GM19193 (cell line): Measurements from ENCODE around the gene PRR30.

Source experiments
- POLR2A ChIP-seq: IDR thresholded peaks from 4 replicates; pipeline ENCODE4 v1.6.1; 2011; ENCODE audit not compliant: insufficient read depth, insufficient read length; ENCODE audit errors: extremely low read depth

PRR30 gene

DNA sequence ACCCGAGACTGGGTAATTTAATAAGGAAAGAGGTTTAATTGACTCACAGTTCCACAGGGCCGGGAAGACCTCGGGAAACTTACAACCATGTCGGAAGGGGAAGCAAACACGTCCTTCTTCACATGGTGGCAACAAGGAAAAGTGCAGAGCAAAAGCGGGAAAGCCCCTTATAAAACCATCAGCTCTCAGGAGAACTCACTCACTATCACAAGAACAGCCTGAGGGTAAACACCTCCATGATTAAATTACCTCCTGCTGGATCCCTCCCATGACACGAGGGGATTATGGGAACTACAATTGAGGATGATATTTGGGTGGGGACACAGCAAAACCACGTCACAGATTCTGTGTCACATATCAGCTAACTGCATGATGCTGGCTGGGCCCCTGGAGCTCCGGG is 21.0 kb upstream of the PRR30 start:
- TF ChIP-seq POLR2A = no peak

DNA sequence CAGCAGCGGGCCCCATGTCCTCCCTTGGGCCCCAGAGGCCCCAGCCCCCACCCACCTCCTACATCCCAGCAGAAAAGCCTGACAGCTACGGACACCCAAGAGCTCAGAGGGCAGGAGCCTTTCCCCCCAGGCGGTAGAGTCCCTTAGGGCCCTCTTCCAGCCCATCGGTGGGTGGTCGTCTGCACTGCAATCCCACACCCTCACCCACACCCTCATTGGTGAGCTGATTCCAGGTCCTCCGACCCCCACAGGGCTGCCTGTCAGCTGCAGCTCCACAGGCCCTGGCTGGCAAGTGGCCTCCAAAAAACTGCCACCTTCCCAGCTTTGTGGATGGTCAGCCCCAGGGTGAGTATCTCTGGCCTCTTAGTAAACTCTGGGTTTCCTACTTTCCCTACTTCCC is 20.1 kb upstream of the PRR30 start:
- TF ChIP-seq POLR2A = no peak

DNA sequence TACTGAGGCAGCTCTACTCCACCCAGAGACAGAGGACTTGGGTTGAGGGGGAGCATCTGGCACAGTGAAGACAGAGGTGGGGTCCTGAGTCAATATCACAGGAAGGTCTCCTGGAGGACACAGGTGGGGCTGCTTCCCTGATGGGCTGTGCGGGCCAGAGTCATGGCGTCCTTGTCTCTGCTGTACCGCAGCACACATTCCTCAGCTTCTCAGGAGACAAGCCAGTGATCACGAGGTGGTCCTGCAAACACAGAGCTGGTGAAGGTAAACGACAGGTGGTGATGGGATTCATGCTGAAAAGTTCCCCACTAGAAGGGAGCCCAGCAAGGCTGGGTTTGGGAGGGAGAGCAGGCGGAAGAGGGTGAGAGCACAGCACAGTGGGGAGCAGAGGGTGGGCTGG is 19.3 kb upstream of the PRR30 start:
- TF ChIP-seq POLR2A = no peak

DNA sequence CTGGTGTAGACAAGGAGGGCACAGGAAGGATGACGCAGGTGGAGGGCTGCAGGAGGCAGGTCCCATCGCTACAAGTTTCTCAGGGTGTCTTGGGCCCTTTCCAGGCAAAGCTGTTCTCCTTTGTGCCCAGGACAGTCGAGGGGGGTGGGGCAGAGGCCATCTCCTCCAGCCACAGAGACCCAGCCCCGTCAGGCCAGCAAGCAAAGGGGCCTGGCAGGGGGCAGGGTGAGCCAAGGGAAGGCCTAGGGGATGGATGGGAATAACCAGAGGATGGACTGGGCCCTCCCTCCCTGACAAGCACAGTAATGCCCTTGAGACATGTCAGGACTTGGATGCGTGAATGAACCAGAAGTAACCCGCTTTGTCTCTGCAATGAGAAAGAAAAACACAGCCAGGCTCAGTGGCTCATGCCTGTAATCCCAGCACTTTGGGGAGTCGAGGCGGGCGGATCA is 15.9 kb upstream of the PRR30 start:
- TF ChIP-seq POLR2A = no peak

DNA sequence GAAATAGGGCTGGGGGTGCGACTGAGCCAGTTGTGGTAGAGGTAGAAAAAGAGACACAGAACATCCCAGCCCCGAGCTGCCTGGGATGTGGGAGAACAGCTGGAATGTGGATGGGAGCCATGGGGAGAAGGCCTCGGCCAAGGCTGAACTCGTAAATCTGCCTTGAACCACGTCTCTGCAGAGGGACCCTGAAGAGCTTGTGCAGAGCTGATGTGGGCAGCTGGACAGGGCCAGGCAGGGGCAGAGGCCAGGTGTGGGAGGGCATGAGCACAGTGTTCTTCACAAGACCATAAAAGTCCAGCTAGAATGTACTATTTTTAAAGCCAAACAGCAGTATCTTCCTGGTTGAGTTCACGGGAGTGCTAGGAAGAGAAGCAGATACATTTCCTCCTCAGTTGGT is 15.3 kb upstream of the PRR30 start:
- no peak for TF ChIP-seq POLR2A

DNA sequence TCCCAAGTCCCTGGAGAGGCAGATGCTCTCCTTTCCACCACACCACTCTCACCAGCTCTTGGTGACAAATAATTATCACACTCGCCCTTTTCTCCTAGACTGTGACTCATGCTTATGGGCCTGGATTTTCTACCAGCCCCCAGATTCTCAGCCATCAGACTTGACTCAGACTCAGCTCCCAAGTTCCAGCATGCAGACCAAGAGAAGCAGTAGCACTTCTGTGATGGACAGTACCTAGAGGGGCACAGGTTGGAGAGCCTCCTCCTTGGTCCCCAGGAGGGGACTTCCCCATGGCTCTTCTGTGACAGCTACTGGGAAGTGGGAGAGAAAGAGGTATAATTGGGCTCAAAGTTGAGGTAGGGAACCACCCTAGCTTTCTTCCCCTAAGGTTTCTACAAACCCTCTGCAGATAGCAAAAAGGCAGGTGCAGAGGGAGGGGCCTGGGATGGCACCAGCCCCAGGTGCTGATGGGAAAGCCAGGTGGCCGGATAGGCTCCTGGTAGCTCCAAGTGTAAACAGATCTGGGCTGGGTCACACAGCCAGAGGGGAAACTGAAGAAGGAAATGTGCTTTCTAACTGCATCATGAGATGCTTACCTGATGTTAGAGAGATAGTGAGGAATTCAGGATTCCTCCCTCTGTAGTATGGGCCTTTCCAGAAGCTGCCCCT is 13.7 kb upstream of the PRR30 start:
- TF ChIP-seq POLR2A = no peak

DNA sequence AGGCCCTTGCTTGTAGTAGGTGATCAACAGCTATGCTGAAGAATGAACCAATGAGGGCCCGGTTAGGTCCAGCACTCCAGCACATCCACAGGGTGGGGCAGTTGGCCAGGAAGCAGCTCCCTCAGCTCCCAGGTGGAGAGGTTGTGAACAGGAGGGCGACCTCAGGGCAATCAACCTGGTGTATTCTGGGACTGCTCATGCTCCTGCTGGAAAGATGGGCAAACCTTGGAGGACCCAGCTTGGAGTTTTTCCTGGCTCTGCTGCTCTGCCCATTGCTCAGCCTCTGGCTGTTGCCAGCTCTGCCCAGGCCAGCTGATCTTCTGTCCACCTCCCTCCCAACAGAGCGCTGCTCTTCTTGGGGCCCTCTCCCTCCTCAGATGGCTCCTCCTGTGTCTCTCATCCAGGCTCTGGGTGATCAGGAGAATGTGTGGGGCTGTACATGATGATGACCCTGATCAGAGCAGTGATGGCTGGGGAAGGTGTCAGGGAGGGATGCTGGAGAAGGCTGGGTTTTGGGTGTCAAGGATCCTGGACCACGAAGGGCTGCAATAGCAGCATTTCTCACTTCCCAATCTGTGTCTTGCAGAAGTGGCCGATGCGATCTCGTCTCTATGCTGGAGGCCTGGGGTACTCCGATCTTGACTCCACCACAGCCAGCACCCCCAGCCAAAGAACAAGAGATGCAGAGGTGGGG is 13.0 kb upstream of the PRR30 start:
- TF ChIP-seq POLR2A = no peak

DNA sequence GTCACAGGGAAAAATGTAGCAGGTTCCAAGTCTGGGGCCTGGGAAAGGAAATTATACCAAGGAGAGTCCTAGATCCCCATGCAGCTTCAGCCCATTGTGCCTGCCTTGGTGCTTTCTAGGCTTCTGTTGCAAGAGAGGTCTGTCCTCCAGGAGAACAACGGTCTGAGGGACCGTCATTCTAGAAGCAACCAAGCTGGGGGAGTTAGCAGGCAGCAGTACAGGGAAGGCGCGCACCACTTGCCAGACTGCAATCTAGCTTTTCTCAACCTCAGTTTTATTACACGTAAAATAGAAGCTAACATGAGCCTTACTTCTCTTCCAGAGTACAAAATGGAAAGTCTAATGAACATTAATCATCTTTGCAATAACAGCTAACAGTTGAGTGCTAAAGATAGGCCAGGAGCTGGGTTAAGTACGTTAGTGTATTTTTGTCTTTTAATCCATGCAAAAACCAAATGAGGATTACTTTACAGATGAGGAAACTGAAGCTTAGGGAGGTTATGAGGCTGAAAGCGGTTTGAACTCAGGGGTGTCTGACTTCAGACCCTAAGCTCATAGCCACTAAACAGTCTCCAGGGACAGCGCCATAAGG is 11.5 kb upstream of the PRR30 start:
- TF ChIP-seq POLR2A = no peak

DNA sequence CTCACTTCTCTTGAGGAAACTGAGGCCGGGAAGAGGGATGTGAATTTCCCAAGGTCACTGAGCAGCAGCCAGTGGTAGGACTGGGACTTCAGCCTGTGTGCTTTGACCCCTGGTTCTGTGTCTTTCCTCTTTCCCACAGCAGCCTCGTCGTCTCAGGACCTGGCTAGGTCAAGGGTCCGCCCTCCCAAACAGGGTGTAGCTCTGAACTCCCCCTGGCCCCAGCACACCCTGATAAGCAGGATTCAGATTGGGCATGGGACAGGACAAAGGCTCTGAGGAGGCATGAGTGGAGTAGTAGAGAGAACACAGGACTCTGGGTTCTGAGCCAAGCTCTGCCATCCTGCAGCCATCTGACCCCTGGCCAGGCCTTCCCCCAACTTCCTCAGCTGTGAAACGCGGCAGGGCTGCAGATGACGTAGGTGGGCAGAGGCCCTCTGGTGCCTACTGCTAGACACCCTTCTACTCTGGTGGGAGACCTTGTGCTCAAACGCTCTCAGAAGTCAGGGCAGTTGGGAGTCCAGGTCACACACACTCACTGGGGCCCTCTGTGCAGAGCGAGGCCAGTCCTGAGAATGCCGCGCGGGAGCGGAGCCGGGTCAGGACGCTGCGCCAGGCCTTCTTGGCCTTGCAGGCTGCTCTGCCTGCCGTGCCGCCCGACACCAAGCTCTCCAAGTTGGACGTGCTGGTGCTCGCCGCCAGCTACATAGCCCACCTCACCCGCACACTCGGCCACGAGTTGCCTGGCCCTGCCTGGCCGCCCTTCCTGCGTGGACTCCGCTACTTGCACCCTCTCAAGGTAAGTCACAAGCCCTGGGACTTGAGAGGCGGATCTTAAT is 10.6 kb upstream of the PRR30 start:
- TF ChIP-seq POLR2A = no peak

DNA sequence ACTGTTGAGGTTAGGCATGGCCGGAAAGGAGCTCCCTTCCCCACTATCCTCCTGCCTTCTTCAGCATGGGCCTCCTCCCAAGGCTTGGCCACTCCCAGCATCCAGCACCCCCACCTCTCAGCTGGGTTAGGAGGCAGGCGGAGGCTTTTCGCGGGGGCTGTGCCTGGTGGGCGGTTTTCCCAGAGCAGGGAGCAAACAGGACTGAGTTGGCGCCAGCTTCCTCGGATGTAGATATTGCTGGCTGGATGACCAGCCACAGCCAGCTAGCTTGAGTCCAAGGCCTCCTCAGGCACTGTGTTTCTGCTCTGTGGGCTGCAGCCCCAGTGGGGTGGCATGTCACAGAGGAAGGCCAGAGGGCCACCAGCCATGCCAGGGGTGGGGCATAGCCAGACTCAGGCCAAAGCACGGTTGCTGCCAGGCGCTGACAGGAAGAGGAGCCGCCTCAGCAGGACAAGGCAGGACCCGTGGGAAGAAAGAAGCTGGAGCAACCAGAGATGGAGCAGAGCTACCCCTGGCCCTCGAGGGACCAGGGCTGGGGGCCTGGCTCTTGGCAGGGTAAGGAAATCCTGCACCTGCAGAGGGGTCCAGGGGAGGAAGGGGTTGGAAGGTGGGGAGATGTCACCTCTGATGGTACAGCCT is 9.7 kb upstream of the PRR30 start, which contains the start of gene TCF23:
TSS of gene TCF23 (plus strand) at position 204 of the 639 bp plus-strand sequence. CDS start at position 334, 130 bp downstream.
- TF ChIP-seq POLR2A = no peak

DNA sequence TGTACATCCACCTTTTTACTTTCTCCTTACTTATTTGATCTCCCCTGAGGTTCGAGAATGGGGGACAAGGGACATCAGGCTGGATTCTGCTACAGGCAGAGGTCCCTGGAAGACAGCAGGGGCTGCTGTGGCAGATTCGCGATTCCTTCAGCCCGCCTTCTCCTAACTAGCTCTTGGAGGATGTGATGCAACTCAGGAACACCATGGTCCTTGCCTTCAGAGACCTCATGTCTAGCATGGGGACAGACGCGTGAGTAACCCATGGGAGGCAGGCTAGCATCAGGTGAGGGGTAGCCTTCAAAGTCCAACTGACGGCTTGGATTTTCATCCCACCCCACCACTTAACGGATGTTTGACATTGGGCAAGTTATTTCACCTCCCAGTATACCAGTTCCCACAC is 8.7 kb upstream of the PRR30 start:
- no peak for TF ChIP-seq POLR2A

DNA sequence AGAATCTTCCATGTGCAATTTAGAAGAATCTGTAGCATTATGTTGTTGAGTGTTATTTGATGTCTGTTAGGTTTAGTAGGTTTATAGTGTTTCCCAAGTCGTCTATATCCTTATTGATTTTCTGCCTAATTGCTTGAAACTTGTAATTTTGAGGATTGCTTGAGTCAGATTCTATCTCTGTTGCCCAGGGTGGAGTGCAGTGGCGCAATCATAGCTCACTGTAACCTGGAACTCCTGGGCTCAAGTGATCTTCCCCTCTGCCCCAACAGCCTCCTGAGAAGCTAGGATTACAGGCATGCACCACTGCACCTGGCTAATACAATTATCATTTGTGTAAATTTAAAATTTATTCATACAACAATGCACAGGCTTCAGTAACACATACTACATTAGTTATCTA is 6.5 kb upstream of the PRR30 start:
- TF ChIP-seq POLR2A = no peak

DNA sequence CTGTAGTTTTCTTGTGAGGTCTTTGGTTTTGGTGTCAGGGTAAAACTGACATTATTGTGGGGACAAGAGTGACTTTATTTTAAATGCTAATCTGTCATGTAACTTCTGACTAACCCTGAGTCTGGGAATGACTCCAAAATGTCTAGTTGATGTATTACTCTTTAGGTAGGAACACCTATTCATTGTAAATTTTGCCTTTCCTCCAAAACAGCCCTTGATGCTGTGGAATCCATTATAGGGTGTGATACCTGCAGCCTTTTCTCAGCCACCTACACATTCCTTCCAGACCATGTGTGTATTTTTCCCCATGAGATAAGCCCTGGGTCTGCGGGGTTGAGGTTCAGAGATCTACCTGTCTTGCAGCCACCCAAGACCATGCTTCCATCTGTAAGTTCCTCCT is 4.1 kb upstream of the PRR30 start:
- TF ChIP-seq POLR2A = no peak

DNA sequence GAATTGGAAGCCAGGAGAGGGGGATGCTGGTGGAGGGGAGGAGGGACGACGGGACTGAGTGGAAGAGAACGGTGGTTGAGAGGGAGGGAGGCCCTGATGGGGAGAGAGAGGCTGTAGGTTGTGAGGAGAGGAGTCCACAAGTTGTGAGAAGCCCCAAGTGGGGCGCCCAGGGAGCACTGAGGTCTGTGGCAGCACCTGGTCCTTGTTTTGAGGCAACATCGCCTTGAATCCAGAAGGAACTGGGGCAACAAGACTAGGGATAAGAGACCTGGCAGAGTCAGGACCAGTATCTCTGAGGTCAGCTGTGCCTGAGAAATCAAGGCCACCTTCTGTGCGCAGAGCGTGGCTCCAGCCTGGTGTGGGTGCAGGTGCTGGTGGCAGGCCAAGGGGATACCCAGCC is 1.1 kb downstream of the PRR30 start:
- no peak for TF ChIP-seq POLR2A

DNA sequence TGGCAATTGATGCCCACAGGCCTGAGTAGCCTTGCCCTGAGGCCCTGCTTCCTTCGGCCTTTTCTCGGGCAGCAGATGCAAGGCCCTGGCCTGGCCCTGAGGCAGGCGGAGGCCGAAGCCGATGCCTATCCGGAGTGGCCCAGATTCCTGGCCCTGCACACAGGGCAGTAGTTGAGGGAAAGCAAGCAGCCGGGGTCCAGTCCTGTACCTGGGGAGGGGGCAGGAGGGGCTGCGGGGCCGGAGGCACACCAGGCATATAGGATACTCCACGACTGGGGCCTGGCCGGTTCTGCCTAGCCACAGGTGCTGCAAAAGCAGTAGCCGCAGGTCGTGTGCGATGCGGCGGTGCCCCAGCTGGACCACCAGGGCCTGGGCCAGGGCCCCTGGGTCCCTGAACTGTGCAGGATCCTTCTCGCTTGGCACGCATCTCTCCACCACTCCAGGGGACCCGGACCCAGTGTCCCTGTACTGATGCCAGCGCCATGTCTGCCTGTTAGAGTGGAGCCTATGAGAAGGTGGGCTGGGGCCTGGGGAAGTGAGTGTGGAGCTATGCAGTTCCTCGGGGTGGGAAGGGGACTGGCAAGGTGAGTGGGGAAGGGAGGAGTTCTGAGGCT is 1.8 kb downstream of the PRR30 start:
- no peak for TF ChIP-seq POLR2A

DNA sequence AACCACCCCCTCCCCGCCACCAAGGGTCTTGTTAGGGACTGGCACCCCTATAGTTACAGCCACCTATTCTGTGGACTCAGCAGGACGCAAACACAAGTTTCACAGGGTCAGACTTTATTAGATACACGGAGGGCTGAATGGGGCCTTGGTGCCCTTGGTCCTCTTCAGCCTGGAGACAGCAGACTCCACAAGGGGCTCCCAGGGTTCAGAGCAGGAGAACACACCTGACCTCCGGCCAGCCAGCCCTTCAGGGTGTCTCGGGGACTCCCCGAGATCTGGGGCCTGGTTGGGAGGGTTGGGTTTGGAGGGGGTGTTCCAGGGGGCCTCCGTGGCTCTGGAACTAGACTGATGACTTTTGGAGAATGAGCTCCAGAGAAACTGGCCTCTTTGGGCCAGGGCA is 2.5 kb downstream of the PRR30 start:
- no peak for TF ChIP-seq POLR2A
